GM23248 (cell line): ENCODE results near the gene FAM217A.

ENCODE experiments used
- EZH2 ChIP-seq: fragments of 200-600 bp; sonication (generic); IDR thresholded peaks from 2 replicates; pipeline ENCODE4 v1.6.1; 2018; ENCODE audit warnings: antibody characterized with exemption, mild to moderate bottlenecking; ENCODE audit not compliant: insufficient read depth, poor library complexity, severe bottlenecking
- EZH2phosphoT487 ChIP-seq: fragments of 200-600 bp; sonication (generic); IDR thresholded peaks from 2 replicates; pipeline ENCODE4 v1.6.1; 2018; ENCODE audit warnings: antibody characterized with exemption, moderate library complexity, mild to moderate bottlenecking, low read depth; ENCODE audit not compliant: insufficient read depth

GRCh38 chr6:4029687-4030086, 49.2 kb downstream of the FAM217A start:
- no peak for TF ChIP-seq EZH2
- no peak for TF ChIP-seq EZH2phosphoT487
